Kidney epithelial cell (primary cell): ENCODE measurements around the gene IL12RB1. TPM values are rescaled to one million over a fixed set of nuclear protein-coding genes. Genes with fewer than 3 reads are reported as not detected.

Experiments used
- DNase-seq: peaks from one replicate; pipeline ENCODE4 v3.0.0-alpha.2; 2010; ENCODE audit warnings: low read depth
- H3K27me3 ChIP-seq: 2 replicates; pipeline ENCODE4 v1.6.0; 2011; ENCODE audit warnings: low read length; ENCODE audit not compliant: control insufficient read depth, insufficient read depth
- H3K36me3 ChIP-seq: 2 replicates; pipeline ENCODE4 v1.5.1; 2011; ENCODE audit warnings: low read length; ENCODE audit not compliant: control insufficient read depth, insufficient read depth
- H3K4me3 ChIP-seq: 2 replicates; pipeline ENCODE4 v1.5.1; 2011; ENCODE audit warnings: low read depth, mild to moderate bottlenecking, control low read depth, low read length
- CTCF ChIP-seq: IDR thresholded peaks from 2 replicates; pipeline ENCODE4 v1.5.1; 2011; ENCODE audit warnings: mild to moderate bottlenecking, moderate library complexity, low read length, control low read depth, inconsistent platforms; ENCODE audit not compliant: insufficient read depth, poor library complexity, severe bottlenecking
- total RNA-seq: library from RNA; depleted of rRNA; stranded (reverse); fragments of >200 nt; gene quantifications from 2 replicates; pipeline ENCODE4 v1.2.3, GENCODE V29; 2015

IL12RB1 gene
- total RNA-seq, 1 donor from 2014 or later = not detected

GRCh38 chr19:18065173-18065495 is 21.6 kb downstream of the IL12RB1 start:
- H3K27me3 ChIP-seq = peaks cover 9% of the 10 kb centered on the region
- TF ChIP-seq CTCF = no peak

GRCh38 chr19:18063463-18063862 is 23.3 kb downstream of the IL12RB1 start:
- Histone ChIP-seq H3K27me3 (peaks cover 5% of the 10 kb centered on the region), H3K4me3 (no peak overlapping the region), H3K36me3 (no peaks in the 10 kb centered on the region)
- no peak for DNase-seq
- no peak for TF ChIP-seq CTCF

More at GRCh38 chr19:18065173-18065495, 21.6 kb downstream of the IL12RB1 start:
- Histone ChIP-seq H3K4me3 (no peak overlapping the region), H3K36me3 (no peaks in the 10 kb centered on the region)
- DNase-seq = no peak

GRCh38 chr19:18062028-18062427 is 24.7 kb downstream of the IL12RB1 start:
- no peak overlapping the region for H3K4me3 ChIP-seq
- H3K36me3 ChIP-seq = no peaks in the 10 kb centered on the region
- H3K27me3 ChIP-seq = peaks cover 5% of the 10 kb centered on the region
- DNase-seq = no peak
- TF ChIP-seq CTCF = no peak

- Histone ChIP-seq H3K36me3 (no peaks in the 10 kb centered on the region), H3K27me3 (peaks cover 5% of the 10 kb centered on the region), H3K4me3 (no peak overlapping the region)
- no peak for TF ChIP-seq CTCF
- DNase-seq = no peak
These were observed 26.3 kb downstream of the IL12RB1 start for GRCh38 chr19:18060472-18060871.

- Histone ChIP-seq H3K36me3 (no peaks in the 10 kb centered on the region), H3K4me3 (no peak overlapping the region), H3K27me3 (peaks cover 5% of the 10 kb centered on the region)
- no peak for DNase-seq
- TF ChIP-seq CTCF = no peak
These were observed 26.8 kb downstream of the IL12RB1 start for GRCh38 chr19:18059902-18060301.

GRCh38 chr19:18059297-18059696 is 27.4 kb downstream of the IL12RB1 start:
- Histone ChIP-seq H3K27me3 (peaks cover 5% of the 10 kb centered on the region), H3K36me3 (no peaks in the 10 kb centered on the region), H3K4me3 (no peak overlapping the region)
- no peak for TF ChIP-seq CTCF
- DNase-seq = no peak
